Measurements from ENCODE around the gene ZNF148.

DNA sequence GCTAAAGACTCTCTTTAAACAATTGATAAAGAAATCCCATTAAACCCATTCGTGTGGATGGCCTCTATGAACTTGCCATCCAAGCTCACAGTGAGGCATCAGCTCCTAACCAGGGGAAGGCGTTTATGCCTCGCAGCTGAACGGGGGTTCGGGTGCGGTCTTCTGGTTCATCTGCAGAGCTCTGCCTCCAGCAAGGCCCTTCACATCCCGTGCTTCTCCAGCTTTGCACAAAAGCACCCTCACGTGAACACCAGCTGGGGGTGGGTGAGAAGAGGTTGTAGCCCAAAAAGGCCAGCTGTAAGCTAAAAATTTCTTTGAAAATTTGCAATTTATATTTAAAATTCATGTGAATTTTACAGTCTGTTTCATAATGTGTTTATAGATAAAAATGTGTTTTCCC, 39.5 kb upstream of the ZNF148 start:
- TF ChIP-seq POLR2A (IDR thresholded peaks at IDR 0.05; ENCODE audit: low read length): no peak
- no peak for TF ChIP-seq GATA1 (IDR thresholded peaks at IDR 0.05; ENCODE audit: low read depth, low read length)

Data from erythroblast (primary cell).